Hepatocyte (in vitro differentiated cells): Measurements from ENCODE around the gene MRRF. TPM values are rescaled to one million over a fixed set of nuclear protein-coding genes. Genes with fewer than 3 reads are reported as not detected.

Source experiments
- DNase-seq: peaks from one replicate; pipeline ENCODE4 v3.0.0-alpha.2; 2016; ENCODE audit warnings: low spot score
- H2AFZ ChIP-seq: fragments of 200-600 bp; sonication (generic); 2 replicates; pipeline ENCODE4 v1.6.0; 2016; ENCODE audit warnings: antibody characterized with exemption, mild to moderate bottlenecking
- H3K27ac ChIP-seq: fragments of 200-600 bp; sonication (generic); 2 replicates; pipeline ENCODE4 v1.5.1; 2016; ENCODE audit warnings: mild to moderate bottlenecking
- H3K27me3 ChIP-seq: fragments of 200-600 bp; sonication (generic); 2 replicates; pipeline ENCODE4 v1.6.1; 2016
- H3K36me3 ChIP-seq: fragments of 200-600 bp; sonication (generic); replicated peaks from 2 replicates; pipeline ENCODE4 v1.5.1; 2016; ENCODE audit warnings: low read depth; ENCODE audit not compliant: insufficient read depth
- H3K4me1 ChIP-seq: fragments of 200-600 bp; sonication (generic); 2 replicates; pipeline ENCODE4 v1.5.1; 2016; ENCODE audit warnings: mild to moderate bottlenecking, moderate library complexity; ENCODE audit not compliant: insufficient read depth
- H3K4me2 ChIP-seq: fragments of 200-600 bp; sonication (generic); 2 replicates; pipeline ENCODE4 v1.6.0; 2016
- H3K4me3 ChIP-seq: fragments of 200-600 bp; sonication (generic); 2 replicates; pipeline ENCODE4 v1.5.1; 2016; ENCODE audit warnings: mild to moderate bottlenecking
- H3K79me2 ChIP-seq: fragments of 200-600 bp; sonication (generic); 2 replicates; pipeline ENCODE4 v1.6.0; 2017; ENCODE audit warnings: mild to moderate bottlenecking
- H3K9me2 ChIP-seq: fragments of 200-600 bp; sonication (generic); replicated peaks from 2 replicates; pipeline ENCODE4 v1.6.0; 2017; ENCODE audit warnings: mild to moderate bottlenecking; ENCODE audit not compliant: insufficient read depth
- H3K9me3 ChIP-seq: fragments of 200-600 bp; sonication (generic); 2 replicates; pipeline ENCODE4 v1.5.1; 2016; ENCODE audit warnings: low read depth, mild to moderate bottlenecking
- H4K20me1 ChIP-seq: fragments of 200-600 bp; sonication (generic); 2 replicates; pipeline ENCODE4 v1.6.0; 2016; ENCODE audit warnings: mild to moderate bottlenecking; ENCODE audit not compliant: insufficient read depth, poor library complexity, severe bottlenecking
- CTCF ChIP-seq: fragments of 200-600 bp; sonication (generic); IDR thresholded peaks from 2 replicates; pipeline ENCODE4 v1.5.1; 2016; ENCODE audit warnings: antibody characterized with exemption, mild to moderate bottlenecking; ENCODE audit not compliant: poor library complexity
- EZH2 ChIP-seq: fragments of 200-600 bp; sonication (generic); IDR thresholded peaks from 2 replicates; pipeline ENCODE4 v1.6.1; 2016; ENCODE audit warnings: antibody characterized with exemption, mild to moderate bottlenecking, borderline replicate concordance
- EZH2phosphoT487 ChIP-seq: fragments of 200-600 bp; sonication (generic); IDR thresholded peaks from one replicate; pipeline ENCODE4 v1.6.1; 2018; ENCODE audit warnings: antibody characterized with exemption, mild to moderate bottlenecking, low read depth, moderate library complexity; ENCODE audit not compliant: unreplicated experiment, severe bottlenecking
- WGBS: methylation state at CpG from one replicate; pipeline ENCODE4 v1.1.6; 2016; ENCODE audit warnings: low lambda C conversion rate; ENCODE audit errors: missing lambda C conversion rate; 5-methylcytosine and 5-hydroxymethylcytosine counted together
- polyA plus RNA-seq: library from polyadenylated mRNA; unstranded; fragments of >200 nt; fragmentation: Nextera tagmentation; extraction: Ambion mirVana; gene quantifications from 2 replicates; pipeline ENCODE4 v1.2.1, GENCODE V29; 2016
- total RNA-seq: library from RNA; depleted of rRNA; stranded (reverse); fragments of >200 nt; gene quantifications from 2 replicates; pipeline ENCODE4 v1.2.3, GENCODE V29; 2014

Gene MRRF
- total and polyA plus RNA-seq, 2 experiments from 2014 or later: 26.8 to 32.9 TPM

DNA sequence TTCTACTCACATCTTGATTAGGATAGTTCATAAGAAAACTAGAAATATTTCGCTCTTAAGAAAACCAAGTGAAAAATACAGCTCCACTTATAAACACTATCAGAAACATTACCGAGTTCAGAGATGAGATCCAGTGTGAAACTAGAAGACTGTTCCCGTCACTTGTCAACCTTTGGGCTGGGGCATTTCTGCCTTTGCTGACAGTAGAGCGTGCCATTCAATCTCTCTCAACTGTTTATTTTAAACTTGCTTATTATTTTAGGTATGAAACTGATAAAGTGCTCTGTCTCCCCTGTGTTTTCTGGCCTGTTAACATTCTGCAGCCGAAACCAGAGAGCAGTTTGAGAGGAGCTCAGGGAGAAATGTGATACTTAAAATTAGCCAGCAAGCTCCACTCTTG is 16.7 kb downstream of the MRRF start:
- no peak overlapping the region for H3K4me3 ChIP-seq
- no peaks in the 10 kb centered on the region for H3K9me2 ChIP-seq
- H3K27me3 ChIP-seq: no peaks in the 10 kb centered on the region
- H3K36me3 ChIP-seq: peaks cover 3% of the 10 kb centered on the region
- 76% methylated on average over 5 of the region's 5 CpGs for WGBS
- no peaks in the 10 kb centered on the region for H4K20me1 ChIP-seq
- peaks cover 36% of the 10 kb centered on the region for H3K79me2 ChIP-seq
- H3K4me2 ChIP-seq: no peak overlapping the region
- no peak overlapping the region for H2AFZ ChIP-seq
- H3K27ac ChIP-seq: no peak overlapping the region
- H3K4me1 ChIP-seq: no peaks in the 10 kb centered on the region
- DNase-seq: no peak
- TF ChIP-seq EZH2 (no peak), EZH2phosphoT487 (no peak), CTCF (no peak)
- no peaks in the 10 kb centered on the region for H3K9me3 ChIP-seq

DNA sequence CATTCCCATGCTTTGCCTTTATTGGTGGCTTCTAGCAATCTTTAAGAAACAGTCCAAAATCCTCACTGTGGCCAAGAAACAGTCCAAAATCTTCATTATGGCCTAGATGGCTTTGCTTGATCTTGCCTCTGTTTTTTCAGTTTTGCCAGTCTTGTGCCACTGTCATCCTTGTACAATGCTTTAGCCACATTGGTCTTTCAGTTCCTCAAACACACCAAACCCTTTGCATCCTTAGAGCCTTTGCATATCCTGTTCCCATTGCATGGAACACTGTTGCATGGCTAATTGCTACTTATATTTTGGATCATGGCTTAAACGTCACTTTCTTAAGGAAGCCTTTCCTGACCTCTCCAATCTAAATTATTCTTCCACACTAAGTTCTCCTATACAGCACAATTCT is 22.1 kb downstream of the MRRF start:
- H3K9me3 ChIP-seq: no peaks in the 10 kb centered on the region
- no peak overlapping the region for H3K27ac ChIP-seq

GRCh38 chr9:122287214-122287720 is 22.6 kb downstream of the MRRF start:
- Histone ChIP-seq H3K79me2 (peaks cover 2% of the 10 kb centered on the region), H3K9me3 (no peaks in the 10 kb centered on the region), H3K36me3 (peaks cover 7% of the 10 kb centered on the region), H3K9me2 (no peaks in the 10 kb centered on the region), H3K4me3 (no peak overlapping the region), H2AFZ (no peak overlapping the region), H3K4me1 (no peaks in the 10 kb centered on the region), H3K27me3 (no peaks in the 10 kb centered on the region), H3K27ac (no peak overlapping the region), H3K4me2 (no peak overlapping the region), H4K20me1 (no peaks in the 10 kb centered on the region)
- TF ChIP-seq EZH2phosphoT487 (no peak), CTCF (no peak), EZH2 (no peak)
- 95% methylated on average over 1 of the region's 1 CpG for WGBS
- DNase-seq: no peak

More for the DNA sequence above, 22.1 kb downstream of the MRRF start:
- Histone ChIP-seq H3K9me2 (no peaks in the 10 kb centered on the region), H3K4me3 (no peak overlapping the region), H3K4me2 (no peak overlapping the region), H3K27me3 (no peaks in the 10 kb centered on the region), H3K36me3 (peaks cover 7% of the 10 kb centered on the region), H3K79me2 (peaks cover 2% of the 10 kb centered on the region), H3K4me1 (no peaks in the 10 kb centered on the region), H4K20me1 (no peaks in the 10 kb centered on the region), H2AFZ (no peak overlapping the region)
- WGBS: 97% methylated on average over 1 of the region's 1 CpG
- no peak for DNase-seq
- no peak for TF ChIP-seq CTCF
- TF ChIP-seq EZH2phosphoT487: no peak

DNA sequence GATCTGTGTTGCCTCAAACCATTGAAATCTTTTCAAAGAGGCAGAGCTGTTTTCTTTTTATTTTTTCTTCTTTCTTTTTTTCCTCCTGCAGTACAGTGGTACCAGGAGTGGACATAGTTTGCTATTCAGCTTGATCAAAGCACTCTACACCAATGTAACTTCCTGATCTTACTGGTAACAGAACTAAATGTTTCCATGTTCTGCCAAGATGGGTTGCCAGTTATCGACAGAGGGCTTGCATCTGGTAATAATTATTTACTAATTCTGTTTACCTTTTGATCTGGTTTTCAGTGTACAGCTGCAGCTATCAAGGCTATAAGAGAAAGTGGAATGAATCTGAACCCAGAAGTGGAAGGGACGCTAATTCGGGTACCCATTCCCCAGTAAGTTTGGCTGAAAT is 26.8 kb downstream of the MRRF start:
- H3K9me2 ChIP-seq: no peaks in the 10 kb centered on the region
- peaks cover 4% of the 10 kb centered on the region for H3K36me3 ChIP-seq
- TF ChIP-seq EZH2: no peak
- no peak for TF ChIP-seq EZH2phosphoT487
- TF ChIP-seq CTCF: no peak
- H3K4me2 ChIP-seq: no peak overlapping the region
- H3K79me2 ChIP-seq: no peaks in the 10 kb centered on the region
- no peaks in the 10 kb centered on the region for H3K9me3 ChIP-seq
- no peak overlapping the region for H3K4me3 ChIP-seq
- no peaks in the 10 kb centered on the region for H3K27me3 ChIP-seq
- no peak overlapping the region for H3K27ac ChIP-seq
- 62% methylated on average over 3 of the region's 3 CpGs for WGBS
- no peak overlapping the region for H2AFZ ChIP-seq
- H4K20me1 ChIP-seq: no peaks in the 10 kb centered on the region
- DNase-seq: no peak
- no peaks in the 10 kb centered on the region for H3K4me1 ChIP-seq
